Activated CD8-positive, alpha-beta T cell treated with anti-CD3 and anti-CD28 coated beads for 36 hours (primary cell): ENCODE measurements around the gene TXN. TPM values are rescaled to one million over a fixed set of nuclear protein-coding genes. Genes with fewer than 3 reads are reported as not detected.

Source experiments
- ATAC-seq: fragments of 200-7000 bp; cut with Tn5 transposase; one replicate; pipeline ENCODE4 v1.10.0; 2021; ENCODE audit warnings: mild to moderate bottlenecking, moderate library complexity
- CTCF ChIA-PET: fragments of 350-600 bp; sonication (Branson Sonifier 250); formaldehyde crosslinking; loops from one replicate; lab custom pipeline; 2021; ENCODE audit warnings: antibody characterized with exemption; lab: Charles Lee
- POLR2A ChIA-PET: fragments of 350-600 bp; sonication (Branson Sonifier 250); formaldehyde crosslinking; loops from one replicate; lab custom pipeline; 2021; ENCODE audit warnings: antibody characterized with exemption; lab: Charles Lee
- DNase-seq: peaks from one replicate; pipeline ENCODE4 v3.0.0-alpha.2; 2020
- H3K27ac Mint-ChIP-seq: one replicate; pipeline ENCODE4 v1.8.0; 2021; ENCODE audit warnings: mild to moderate bottlenecking, mixed read lengths
- H3K27me3 Mint-ChIP-seq: one replicate; pipeline ENCODE4 v1.8.0; 2021; ENCODE audit warnings: mixed read lengths
- H3K36me3 Mint-ChIP-seq: one replicate; pipeline ENCODE4 v1.8.0; 2021; ENCODE audit warnings: low read depth, mixed read lengths
- H3K4me1 Mint-ChIP-seq: one replicate; pipeline ENCODE4 v1.8.0; 2021; ENCODE audit warnings: low read depth, mixed read lengths
- H3K4me3 Mint-ChIP-seq: one replicate; pipeline ENCODE4 v1.8.0; 2021; ENCODE audit warnings: mild to moderate bottlenecking, moderate library complexity, mixed read lengths
- H3K9me3 Mint-ChIP-seq: one replicate; pipeline ENCODE4 v1.8.0; 2021; ENCODE audit warnings: mixed read lengths
- intact Hi-C: fragments of 100-400 bp; cut with micrococcal nuclease; formaldehyde crosslinking; loops from one replicate; pipeline ENCODE4 v1.10.0; 2022
- total RNA-seq, 2 experiments: library from RNA; stranded (reverse); gene quantifications; one replicate each; pipeline ENCODE4 v1.2.3, GENCODE V29; 2021
- TF ChIP-seq, protein P1 (sequence below): fragments of 200-600 bp; IDR thresholded peaks from one replicate; pipeline ENCODE4 v1.8.0; 2022; ENCODE audit warnings: antibody characterized with exemption, mild to moderate bottlenecking

The TXN gene
- total RNA-seq, 2 experiments from 2014 or later: 398 to 407 TPM

DNA sequence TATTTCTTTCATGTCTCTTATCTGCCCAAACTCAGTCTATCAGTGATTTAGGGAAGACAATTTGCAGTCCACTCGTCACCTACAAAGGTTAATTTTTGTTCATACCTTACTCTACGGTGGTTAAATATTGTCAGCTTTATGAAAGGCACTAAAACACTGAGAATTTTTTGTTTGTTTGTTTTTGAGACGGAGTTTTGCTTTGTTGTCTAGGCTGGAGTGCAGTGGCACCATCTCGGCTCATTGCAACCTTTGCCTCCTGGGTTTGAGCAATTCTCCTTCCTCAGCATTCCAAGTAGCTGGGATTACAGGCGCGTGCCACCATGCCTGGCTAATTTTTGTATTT is 26.4 kb upstream of the TXN start:
- CTCF ChIA-PET: no interaction called here
- no peaks in the 10 kb centered on the region for H3K36me3 Mint-ChIP-seq
- H3K9me3 Mint-ChIP-seq: peaks cover 1% of the 10 kb centered on the region
- POLR2A ChIA-PET: no interaction called here
- H3K27me3 Mint-ChIP-seq: no peaks in the 10 kb centered on the region
- intact Hi-C loops: no loop called here
- no peak for DNase-seq
- TF ChIP-seq, protein P1, sequence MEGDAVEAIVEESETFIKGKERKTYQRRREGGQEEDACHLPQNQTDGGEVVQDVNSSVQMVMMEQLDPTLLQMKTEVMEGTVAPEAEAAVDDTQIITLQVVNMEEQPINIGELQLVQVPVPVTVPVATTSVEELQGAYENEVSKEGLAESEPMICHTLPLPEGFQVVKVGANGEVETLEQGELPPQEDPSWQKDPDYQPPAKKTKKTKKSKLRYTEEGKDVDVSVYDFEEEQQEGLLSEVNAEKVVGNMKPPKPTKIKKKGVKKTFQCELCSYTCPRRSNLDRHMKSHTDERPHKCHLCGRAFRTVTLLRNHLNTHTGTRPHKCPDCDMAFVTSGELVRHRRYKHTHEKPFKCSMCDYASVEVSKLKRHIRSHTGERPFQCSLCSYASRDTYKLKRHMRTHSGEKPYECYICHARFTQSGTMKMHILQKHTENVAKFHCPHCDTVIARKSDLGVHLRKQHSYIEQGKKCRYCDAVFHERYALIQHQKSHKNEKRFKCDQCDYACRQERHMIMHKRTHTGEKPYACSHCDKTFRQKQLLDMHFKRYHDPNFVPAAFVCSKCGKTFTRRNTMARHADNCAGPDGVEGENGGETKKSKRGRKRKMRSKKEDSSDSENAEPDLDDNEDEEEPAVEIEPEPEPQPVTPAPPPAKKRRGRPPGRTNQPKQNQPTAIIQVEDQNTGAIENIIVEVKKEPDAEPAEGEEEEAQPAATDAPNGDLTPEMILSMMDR: no peak
- ATAC-seq: no peak
- no peak overlapping the region for H3K4me3 Mint-ChIP-seq
- no peak overlapping the region for H3K27ac Mint-ChIP-seq
- no peaks in the 10 kb centered on the region for H3K4me1 Mint-ChIP-seq

DNA sequence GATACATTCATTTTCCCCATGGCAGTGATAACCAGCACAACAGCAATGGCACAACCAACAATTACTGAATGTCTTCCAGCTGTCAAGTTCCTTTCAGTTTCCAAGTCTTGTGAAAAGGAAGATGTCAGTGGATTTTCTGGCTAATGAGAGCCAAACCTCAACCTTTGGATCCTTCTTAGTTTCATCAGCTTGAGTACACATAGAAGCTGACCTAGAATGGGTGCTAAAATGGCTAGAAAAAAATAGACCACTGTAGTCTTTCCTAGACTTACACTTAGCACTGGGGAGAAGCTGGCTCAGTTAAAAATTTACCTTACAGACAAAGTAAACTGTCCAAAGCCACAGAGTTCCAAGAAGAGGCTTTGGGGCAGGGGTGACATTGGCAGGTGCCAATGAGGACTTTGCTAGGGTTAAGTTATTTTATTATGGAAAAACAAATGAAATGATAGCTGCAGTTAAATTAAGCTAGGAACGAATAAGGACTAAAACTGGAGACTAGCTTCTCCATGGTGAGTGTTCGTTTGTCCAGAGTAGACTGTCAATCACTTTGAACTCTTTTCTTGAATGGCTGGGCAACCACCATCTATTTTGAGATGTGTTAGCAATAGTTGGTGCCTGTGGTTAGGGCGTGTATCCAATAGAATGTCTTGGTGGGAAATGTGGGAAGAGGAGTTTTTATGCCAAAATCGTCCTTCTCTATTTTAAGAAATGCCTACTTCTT is 25.9 kb upstream of the TXN start:
- TF ChIP-seq, protein P1: no peak
- Mint-ChIP-seq H3K9me3 (peaks cover 1% of the 10 kb centered on the region), H3K4me3 (no peak overlapping the region), H3K36me3 (no peaks in the 10 kb centered on the region), H3K4me1 (no peaks in the 10 kb centered on the region), H3K27me3 (no peaks in the 10 kb centered on the region), H3K27ac (no peak overlapping the region)
- intact Hi-C loops: no loop called here
- CTCF ChIA-PET: interaction anchor here (1.3 kb wide), 1 partner anchor 24 kb away, joined by 3 read pairs; no protein-coding TSS in a partner anchor
- POLR2A ChIA-PET: interaction anchor here (0.7 kb wide), 1 partner anchor 1172 kb away, joined by 3 read pairs; no protein-coding TSS in a partner anchor
- ATAC-seq (no peak), DNase-seq (no peak)

DNA sequence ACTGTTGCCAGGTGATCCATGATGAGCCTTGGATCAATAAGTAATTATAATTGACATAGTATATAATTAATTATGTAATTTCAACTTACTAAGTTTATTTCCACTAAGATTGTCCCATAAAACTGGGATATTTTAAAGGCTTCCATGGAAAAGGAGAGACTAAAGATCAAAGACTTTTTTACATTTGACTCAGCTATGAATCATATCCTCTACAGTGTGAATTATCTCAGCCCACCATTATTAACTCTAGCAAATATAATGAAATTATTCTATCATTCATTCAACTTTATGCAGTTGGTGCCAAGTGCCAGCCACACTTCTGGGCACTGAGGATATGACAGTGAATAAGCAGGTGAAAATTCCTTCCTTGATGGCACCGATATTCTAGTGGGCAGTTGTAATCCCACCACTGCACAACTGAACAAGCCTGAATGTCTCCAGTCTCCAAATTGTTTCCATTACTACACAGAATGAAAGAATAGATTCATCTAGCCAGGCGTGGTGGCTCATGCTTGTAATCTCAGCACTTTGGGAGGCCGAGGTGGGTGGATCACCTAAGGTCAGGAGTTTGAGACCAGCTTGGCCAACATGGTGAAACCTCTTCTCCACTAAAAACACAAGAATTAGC is 21.9 kb upstream of the TXN start:
- Mint-ChIP-seq H3K27ac (no peak overlapping the region), H3K4me3 (no peak overlapping the region), H3K9me3 (no peaks in the 10 kb centered on the region), H3K4me1 (no peaks in the 10 kb centered on the region), H3K27me3 (no peaks in the 10 kb centered on the region), H3K36me3 (no peaks in the 10 kb centered on the region)
- intact Hi-C loops: no loop called here
- ATAC-seq (no peak), DNase-seq (peak; percentile 5)
- CTCF ChIA-PET: no interaction called here
- POLR2A ChIA-PET: interaction anchor here (1.5 kb wide), 1 partner anchor 20 kb away, joined by 3 read pairs; no protein-coding TSS in a partner anchor
- TF ChIP-seq, protein P1: no peak

DNA sequence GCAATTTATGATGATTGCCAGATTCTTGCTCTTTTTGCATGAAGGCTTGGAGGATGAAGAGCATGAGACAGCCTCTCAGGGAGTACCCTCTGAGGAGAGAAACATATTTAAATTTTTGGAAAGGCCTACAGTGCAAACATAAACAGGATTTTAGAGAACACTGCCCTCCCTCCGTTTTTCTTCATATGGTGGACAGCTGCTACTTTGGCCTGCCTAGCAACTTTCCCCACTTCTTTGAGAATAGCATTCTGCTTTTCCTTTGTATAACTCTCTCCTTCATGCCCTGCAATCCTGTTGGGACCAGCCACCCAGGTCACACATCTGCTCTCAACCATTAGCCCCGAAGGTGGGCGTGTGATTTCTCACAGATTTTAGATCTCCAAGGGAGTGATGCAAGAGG is 20.5 kb upstream of the TXN start:
- Mint-ChIP-seq H3K4me3 (no peak overlapping the region), H3K27me3 (no peaks in the 10 kb centered on the region), H3K4me1 (no peaks in the 10 kb centered on the region), H3K27ac (no peak overlapping the region), H3K9me3 (no peaks in the 10 kb centered on the region), H3K36me3 (no peaks in the 10 kb centered on the region)
- intact Hi-C loops: no loop called here
- POLR2A ChIA-PET: interaction anchor here (1.5 kb wide), 1 partner anchor 18 kb away, joined by 3 read pairs; no protein-coding TSS in a partner anchor
- DNase-seq (no peak), ATAC-seq (no peak)
- CTCF ChIA-PET: no interaction called here
- TF ChIP-seq, protein P1: no peak
